Measurements from ENCODE around the gene ACOT8. TPM values are rescaled to one million over a fixed set of nuclear protein-coding genes. Genes with fewer than 3 reads are reported as not detected.

Gene ACOT8
- polyA plus RNA-seq, 2 of the 4 experiments (the other 2 are of a cell fraction): 14.0 to 18.5 TPM

GRCh38 chr20:45888681-45889080 is 31.5 kb upstream of the ACOT8 start:
- CTCF ChIA-PET: interaction anchor here (0.8 to 1.8 kb wide), 4 partner anchors 11 to 82 kb away, joined by 3 to 7 read pairs (median 5); no protein-coding TSS in a partner anchor
- Histone ChIP-seq H3K4me2 (no peak overlapping the region), H3K9me3 (no peaks in the 10 kb centered on the region), H3K4me1 (peaks cover 23% of the 10 kb centered on the region), H3K4me3 (no peak overlapping the region), H3K27ac (no peak overlapping the region)
- no peak for FAIRE-seq
- WGBS (ENCODE audit: missing lambda C conversion rate): 83% methylated on average over 3 of the region's 3 CpGs
- no peak for DNase-seq (ENCODE audit: low read depth in 1 of 2, low spot score in 1 of 2)
- no peak for TF ChIP-seq PHF8 (IDR thresholded peaks at IDR 0.05; ENCODE audit: borderline replicate concordance, low read depth)
- TF ChIP-seq ATOH8 (CRISPR knock-in tag; IDR thresholded peaks at IDR 0.05; ENCODE audit: low read depth): no peak
- no peak for TF ChIP-seq HOXA7 (CRISPR knock-in tag; IDR thresholded peaks at IDR 0.05)
- TF ChIP-seq RAD21 (conservative IDR thresholded peaks at IDR 0.05 in 1 of 2, IDR thresholded peaks at IDR 0.05 in 1 of 2): no peak
- no peak for TF ChIP-seq ELK1 (IDR thresholded peaks at IDR 0.05; ENCODE audit: low read depth, low read length)
- no peak for TF ChIP-seq HOXB13 (CRISPR knock-in tag; IDR thresholded peaks at IDR 0.05; ENCODE audit: low read depth)
- no peak for TF ChIP-seq REST (IDR thresholded peaks at IDR 0.05)
- TF ChIP-seq KDM1A (IDR thresholded peaks at IDR 0.05; ENCODE audit: low read depth): no peak
- TF ChIP-seq HMGXB4 (CRISPR knock-in tag; IDR thresholded peaks at IDR 0.05; ENCODE audit: borderline replicate concordance): no peak
- no peak for TF ChIP-seq FOXS1 (CRISPR knock-in tag; IDR thresholded peaks at IDR 0.05)
- POLR2A ChIA-PET: interaction anchor here (2.9 to 3.2 kb wide), 2 partner anchors 8 to 46 kb away, joined by 19 to 26 read pairs; partner anchors contain the start of genes PCIF1 and ZSWIM1
- no peak for ATAC-seq

- DNase-seq (ENCODE audit: low read depth in 1 of 2, low spot score in 1 of 2): no peak
- WGBS (ENCODE audit: missing lambda C conversion rate): 93% methylated on average over 8 of the region's 8 CpGs
- Histone ChIP-seq H3K4me1 (peaks cover 22% of the 10 kb centered on the region), H3K9me3 (no peaks in the 10 kb centered on the region), H3K4me2 (no peak within 1 kb of the TSS), H3K4me3 (no peak within 1 kb of the TSS), H3K27ac (no peak within 1 kb of the TSS)
- ChIA-PET POLR2A (no interaction called here), CTCF (interaction anchor here (1.6 to 1.8 kb wide), 2 partner anchors 84 to 88 kb away, joined by 3 to 7 read pairs; no protein-coding TSS in a partner anchor)
- no peak for FAIRE-seq
- no peak for TF ChIP-seq EHMT2 (IDR thresholded peaks at IDR 0.05; ENCODE audit: low read depth)
- TF ChIP-seq CBX2 (IDR thresholded peaks at IDR 0.05; ENCODE audit: borderline replicate concordance, low read depth): no peak
- no peak for TF ChIP-seq RFX5 (IDR thresholded peaks at IDR 0.05)
- no peak for TF ChIP-seq RARB (CRISPR knock-in tag; IDR thresholded peaks at IDR 0.05)
- no peak for TF ChIP-seq POLR2AphosphoS2 (conservative IDR thresholded peaks at IDR 0.05; ENCODE audit: low read length)
- no peak for TF ChIP-seq FOSB (CRISPR knock-in tag; IDR thresholded peaks at IDR 0.05)
- no peak for TF ChIP-seq RCOR1 (IDR thresholded peaks at IDR 0.05; ENCODE audit: low read depth, low read length)
- no peak for TF ChIP-seq RNF2 (IDR thresholded peaks at IDR 0.05; ENCODE audit: borderline replicate concordance, low read depth)
- no peak for TF ChIP-seq BCL3 (IDR thresholded peaks at IDR 0.05)
- no peak for TF ChIP-seq ZC3H11A (IDR thresholded peaks at IDR 0.05)
- TF ChIP-seq NPAS2 (CRISPR knock-in tag; IDR thresholded peaks at IDR 0.05; ENCODE audit: borderline replicate concordance): no peak
- TF ChIP-seq HES2 (IDR thresholded peaks at IDR 0.05): no peak
- no peak for TF ChIP-seq E2F6 (IDR thresholded peaks at IDR 0.05; ENCODE audit: borderline replicate concordance, low read depth)
- no peak for ATAC-seq
Measured at GRCh38 chr20:45887346-45887715, 30.1 kb upstream of the ACOT8 start, which contains the start of gene SPATA25. Gene SPATA25 (minus strand): TSS chr20:45887622. CDS start chr20:45887590, 32 bp downstream.

Data from A549 (cell line).